Ovary (tissue), 3 donors: ENCODE results near the gene RERE.

ENCODE experiments used
- POLR2A ChIP-seq: fragments of 450-650 bp; IDR thresholded peaks from one replicate; pipeline ENCODE4 v1.6.1; 2017; ENCODE audit warnings: antibody characterized with exemption, mild to moderate bottlenecking, moderate library complexity
- TF ChIP-seq, protein P1 (sequence below), 3 donors: fragments of 450-650 bp in 2 of 3; fragments of 200-600 bp in 1 of 3; IDR thresholded peaks; one replicate each; pipeline versions ENCODE4 v1.5.1 to v1.8.0; 2016 to 2022; ENCODE audit warnings: antibody characterized with exemption in 3 of 3, mild to moderate bottlenecking in 1 of 3
- donor health status: DM: no; HTN: no; CAD: no.

GRCh38 chr1:8627728-8628127 is 189.7 kb downstream of the RERE start:
- TF ChIP-seq, protein P1, sequence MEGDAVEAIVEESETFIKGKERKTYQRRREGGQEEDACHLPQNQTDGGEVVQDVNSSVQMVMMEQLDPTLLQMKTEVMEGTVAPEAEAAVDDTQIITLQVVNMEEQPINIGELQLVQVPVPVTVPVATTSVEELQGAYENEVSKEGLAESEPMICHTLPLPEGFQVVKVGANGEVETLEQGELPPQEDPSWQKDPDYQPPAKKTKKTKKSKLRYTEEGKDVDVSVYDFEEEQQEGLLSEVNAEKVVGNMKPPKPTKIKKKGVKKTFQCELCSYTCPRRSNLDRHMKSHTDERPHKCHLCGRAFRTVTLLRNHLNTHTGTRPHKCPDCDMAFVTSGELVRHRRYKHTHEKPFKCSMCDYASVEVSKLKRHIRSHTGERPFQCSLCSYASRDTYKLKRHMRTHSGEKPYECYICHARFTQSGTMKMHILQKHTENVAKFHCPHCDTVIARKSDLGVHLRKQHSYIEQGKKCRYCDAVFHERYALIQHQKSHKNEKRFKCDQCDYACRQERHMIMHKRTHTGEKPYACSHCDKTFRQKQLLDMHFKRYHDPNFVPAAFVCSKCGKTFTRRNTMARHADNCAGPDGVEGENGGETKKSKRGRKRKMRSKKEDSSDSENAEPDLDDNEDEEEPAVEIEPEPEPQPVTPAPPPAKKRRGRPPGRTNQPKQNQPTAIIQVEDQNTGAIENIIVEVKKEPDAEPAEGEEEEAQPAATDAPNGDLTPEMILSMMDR (IDR thresholded peaks at IDR 0.05): no peak
- TF ChIP-seq POLR2A: no peak
